K562 (cell line): Measurements from ENCODE around the gene MMP24. TPM values are rescaled to one million over a fixed set of nuclear protein-coding genes. Genes with fewer than 3 reads are reported as not detected.

Source experiments
- ATAC-seq: fragments of 200-7000 bp; cut with Tn5 transposase; 3 replicates; pipeline ENCODE4 v1.9.1; 2020; ENCODE audit warnings: moderate library complexity
- BruUV-seq: library from RNA; stranded (reverse); fragments of 400-500 nt; replicated peaks from 2 replicates; lab custom pipeline; 2021; lab: Mats Ljungman, UMichigan
- CTCF ChIA-PET: fragments of 300-600 bp; formaldehyde crosslinking; extraction: SDS; loops from one replicate; lab custom pipeline; 2021; ENCODE audit warnings: low intra/inter-chr PET ratio; lab: Yijun Ruan, JAX
- POLR2A ChIA-PET: fragments of 300-600, 350-650 bp; sonication (Branson Sonifier 250); formaldehyde crosslinking; extraction: SDS; loops from one replicate; lab custom pipeline; 2021; ENCODE audit warnings: antibody characterized with exemption, inconsistent platforms; lab: Yijun Ruan, JAX
- DNase-seq, 4 experiments: peaks; one replicate each; pipeline versions ENCODE4 v3.0.0 to v3.0.0-alpha.2; 2011 to 2018; ENCODE audit warnings: low spot score in 3 of 4, mixed read lengths in 3 of 4; ENCODE audit errors: extremely low read depth in 1 of 4
- FAIRE-seq: peaks from 2 replicates; lab custom pipeline; 2011; peaks lifted over from hg19 to GRCh38; lab: Jason Lieb, UNC
- H2AFZ ChIP-seq: 2 replicates; pipeline ENCODE4 v1.6.0; 2011; ENCODE audit warnings: low read depth, low read length, control low read depth, inconsistent platforms
- H3K27ac ChIP-seq: fragments of 200-600 bp; 3 replicates; pipeline ENCODE4 v1.8.0; 2011; ENCODE audit warnings: low read depth, mild to moderate bottlenecking, control low read depth, inconsistent platforms, low read length, moderate library complexity, mixed read lengths; ENCODE audit errors: extremely low read depth
- H3K27me3 ChIP-seq, 2 experiments: fragments of 300-600 bp in 1 of 2; 2 replicates in 1 of 2; 3 replicates in 1 of 2; pipeline versions ENCODE4 v1.6.0 to v1.8.0; 2011; ENCODE audit warnings: inconsistent platforms in 2 of 2, low read length in 2 of 2, mild to moderate bottlenecking in 1 of 2, mixed read lengths in 1 of 2, moderate library complexity in 1 of 2; ENCODE audit not compliant: control insufficient read depth in 2 of 2, insufficient read depth in 2 of 2
- H3K36me3 ChIP-seq: fragments of 300-600 bp; 3 replicates; pipeline ENCODE4 v1.8.0; 2011; ENCODE audit warnings: mild to moderate bottlenecking, low read length, inconsistent platforms; ENCODE audit not compliant: control insufficient read depth, insufficient read depth
- H3K4me1 ChIP-seq, 2 experiments: fragments of 200-600 bp in 1 of 2; replicated peaks in 1 of 2; 2 replicates in 1 of 2; 3 replicates in 1 of 2; pipeline versions ENCODE4 v1.5.1 to v1.8.0; 2011; ENCODE audit warnings: inconsistent platforms in 2 of 2, low read length in 2 of 2, mild to moderate bottlenecking in 1 of 2, mixed read lengths in 1 of 2, moderate library complexity in 1 of 2; ENCODE audit not compliant: control insufficient read depth in 2 of 2, insufficient read depth in 2 of 2
- H3K4me2 ChIP-seq: 2 replicates; pipeline ENCODE4 v1.6.1; 2011; ENCODE audit warnings: low read length, control low read depth, inconsistent platforms, mixed read lengths; ENCODE audit not compliant: insufficient read depth
- H3K4me3 ChIP-seq: fragments of 200-600 bp; sonication (generic), shearing (Covaris generic); 2 replicates; pipeline ENCODE4 v1.5.1; 2016; ENCODE audit warnings: control low read depth, inconsistent platforms
- H3K79me2 ChIP-seq: fragments of 200-600 bp; 3 replicates; pipeline ENCODE4 v1.8.0; 2011; ENCODE audit warnings: low read length, inconsistent platforms; ENCODE audit not compliant: control insufficient read depth, insufficient read depth
- H3K9ac ChIP-seq, 2 experiments: 2 replicates each; pipeline versions ENCODE4 v1.6.0 to v1.6.1; 2011; ENCODE audit warnings: low read depth in 2 of 2, low read length in 2 of 2, control low read depth in 1 of 2, inconsistent platforms in 1 of 2, mild to moderate bottlenecking in 1 of 2, mixed read lengths in 1 of 2; ENCODE audit not compliant: insufficient read depth in 1 of 2
- H3K9me1 ChIP-seq: one replicate; pipeline ENCODE4 v1.6.0; 2011; ENCODE audit warnings: inconsistent platforms, mild to moderate bottlenecking, low read length, moderate library complexity; ENCODE audit not compliant: control insufficient read depth, insufficient read depth
- H3K9me3 ChIP-seq: replicated peaks from 2 replicates; pipeline ENCODE4 v1.5.1; 2011; ENCODE audit warnings: low read depth, low read length, inconsistent platforms; ENCODE audit not compliant: control insufficient read depth, insufficient read depth
- H4K20me1 ChIP-seq: replicated peaks from 2 replicates; pipeline ENCODE4 v1.6.1; 2011; ENCODE audit warnings: low read length, inconsistent platforms, mixed read lengths; ENCODE audit not compliant: control insufficient read depth, insufficient read depth
- DNMT1 ChIP-seq: fragments of 450-650 bp; IDR thresholded peaks from 2 replicates; pipeline ENCODE4 v1.6.1; 2016; ENCODE audit warnings: antibody characterized with exemption, mild to moderate bottlenecking
- FOXJ3 ChIP-seq: sonication (generic); formaldehyde crosslinking; IDR thresholded peaks from 2 replicates; pipeline ENCODE4 v1.4.0; 2020; ENCODE audit warnings: mild to moderate bottlenecking, missing genetic modification reagents
- MBD2 ChIP-seq: sonication (generic); IDR thresholded peaks from 2 replicates; pipeline ENCODE4 v1.6.1; 2016; ENCODE audit warnings: low read depth, borderline replicate concordance
- RAD21 ChIP-seq, 2 experiments: fragments of 250-450 bp in 1 of 2; fragments of 450-650 bp in 1 of 2; sonication (Bioruptor Pico) in 1 of 2; formaldehyde crosslinking in 1 of 2; IDR thresholded peaks in 1 of 2; conservative IDR thresholded peaks in 1 of 2; 2 replicates each; pipeline versions ENCODE4 v1.4.0 to v1.8.0; 2020 to 2022; ENCODE audit warnings: mild to moderate bottlenecking in 2 of 2, moderate library complexity in 1 of 2
- ZBTB8A ChIP-seq: fragments of 450-650 bp; IDR thresholded peaks from 2 replicates; pipeline ENCODE4 v1.6.1; 2018; ENCODE audit warnings: mild to moderate bottlenecking, moderate library complexity; ENCODE audit not compliant: partially characterized antibody
- ZNF175 ChIP-seq: fragments of 200-800 bp; sonication (Bioruptor generic); IDR thresholded peaks from 2 replicates; pipeline ENCODE4 v1.6.1; 2016; ENCODE audit warnings: low read depth, mild to moderate bottlenecking, missing genetic modification characterization, missing compliant biosample characterization
- ZNF224 ChIP-seq: sonication (generic); formaldehyde crosslinking; IDR thresholded peaks from 2 replicates; pipeline ENCODE4 v1.8.0; 2022; ENCODE audit warnings: mild to moderate bottlenecking, missing genetic modification reagents
- ZNF431 ChIP-seq: sonication (generic); formaldehyde crosslinking; IDR thresholded peaks from 2 replicates; pipeline ENCODE4 v1.8.0; 2022; ENCODE audit warnings: mild to moderate bottlenecking, missing genetic modification reagents
- WGBS: fragments of 100-300 bp; shearing (Covaris generic); methylation state at CpG from one replicate; pipeline ENCODE4 v1.1.6; 2016; ENCODE audit warnings: low coverage, mixed read lengths; ENCODE audit not compliant: insufficient coverage; ENCODE audit errors: missing lambda C conversion rate; 5-methylcytosine and 5-hydroxymethylcytosine counted together
- in situ Hi-C: fragments of 300-500 bp; cut with MboI; formaldehyde crosslinking; loops from 4 replicates; pipeline ENCODE4 v1.15.0; 2018; ENCODE audit warnings: inconsistent platforms, mixed read lengths
- intact Hi-C: fragments of 100-400 bp; cut with micrococcal nuclease; formaldehyde crosslinking; loops from 2 replicates; pipeline ENCODE4 v1.14.2; 2022
- polyA plus RNA-seq, 8 experiments: library from polyadenylated mRNA; depleted of rRNA in 4 of 8; stranded (reverse) in 5 of 8; unstranded in 3 of 8; fragments of >200 nt; fragmentation: Nextera tagmentation in 2 of 8; fragmentation: Illumina TruSeq in 1 of 8; extraction: Ambion mirVana in 2 of 8; extraction: Trizol in 1 of 8; gene quantifications; 2 replicates each; pipeline versions ENCODE4 v1.2.1 to v1.2.3, GENCODE V29; 2011 to 2014; ENCODE audit warnings: inconsistent platforms in 1 of 8, missing spikeins in 1 of 8
- total RNA-seq, 7 experiments: library from RNA; depleted of rRNA in 6 of 7; stranded (reverse); fragments of >200 nt in 6 of 7; fragmentation: Illumina TruSeq in 2 of 7; extraction: Trizol in 2 of 7; gene quantifications; 2 replicates each; pipeline versions ENCODE4 v1.2.1 to v1.2.3, GENCODE V29; 2011 to 2021; ENCODE audit warnings: low replicate concordance in 1 of 7
- TF ChIP-seq, protein P1 (sequence below): sonication (generic); formaldehyde crosslinking; IDR thresholded peaks from 2 replicates; pipeline ENCODE4 v1.8.1; 2022; ENCODE audit warnings: missing genetic modification reagents
- TF ChIP-seq, protein P2 (sequence below): sonication (generic); IDR thresholded peaks from 2 replicates; pipeline ENCODE4 v1.6.1; 2016

The MMP24 gene
- total and polyA plus RNA-seq, 9 of the 15 experiments (the other 6 are each of a cell fraction or from before 2014, with no cell fraction given), result 0.03 to 0.07 (median 0.03) TPM; not detected in 6

DNA sequence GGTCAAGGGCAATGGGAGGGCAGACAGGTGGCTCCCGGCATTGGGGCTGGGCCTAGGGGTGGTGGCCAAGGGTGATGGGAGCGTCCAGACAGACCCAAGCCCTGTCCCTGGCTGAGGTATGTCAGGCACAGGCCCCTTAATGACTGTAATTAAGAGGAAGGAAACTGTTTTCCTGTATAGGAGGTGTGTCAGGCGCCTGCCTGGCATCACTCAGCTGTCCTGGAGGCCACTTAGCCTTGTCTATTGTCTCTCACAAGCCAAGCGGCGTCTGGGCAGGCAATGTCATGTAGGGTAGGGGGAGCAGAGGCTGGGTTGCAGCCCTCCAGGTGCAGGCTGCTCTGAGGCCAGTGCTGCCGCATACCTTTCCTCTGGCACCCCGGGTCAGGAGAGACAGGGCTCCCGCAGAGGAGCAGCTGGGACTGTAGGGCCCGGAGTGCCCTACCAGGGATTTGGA, 69.6 kb downstream of the MMP24 start:
- Histone ChIP-seq H2AFZ (no peak overlapping the region), H3K79me2 (no peaks in the 10 kb centered on the region), H3K4me2 (no peak overlapping the region), H3K4me3 (no peak overlapping the region), H3K9ac (no peak overlapping the region), H4K20me1 (0 out of 2 replicates have a peak, but pooled peaks cover 4% of the 10 kb centered on the region), H3K4me1 (peaks cover 3 to 19% of the 10 kb centered on the region in 2 experiments; a peak in 4 of 5 replicates), H3K36me3 (no peaks in the 10 kb centered on the region), H3K9me1 (peaks cover 3% of the 10 kb centered on the region), H3K9me3 (no peaks in the 10 kb centered on the region), H3K27me3 (peaks cover 31 to 54% of the 10 kb centered on the region in 2 experiments), H3K27ac (no peak overlapping the region)
- ChIA-PET CTCF (no interaction called here), POLR2A (interaction anchor here (0.6 kb wide), 1 partner anchor 171 kb away, joined by 3 read pairs; no protein-coding TSS in a partner anchor)
- no TSS peak for BruUV-seq
- ATAC-seq, result no peak
- 15% methylated on average over 9 of the region's 9 CpGs for WGBS
- no peak for FAIRE-seq
- DNase-seq, result no peak
- in situ Hi-C loops, result no loop called here
- intact Hi-C loops, result no loop called here
- TF ChIP-seq DNMT1, result no peak
- no peak for TF ChIP-seq FOXJ3 (CRISPR knock-in tag)
- TF ChIP-seq ZBTB8A, result no peak
- TF ChIP-seq ZNF224 (CRISPR knock-in tag), result no peak
- no peak for TF ChIP-seq MBD2
- TF ChIP-seq, protein P1, sequence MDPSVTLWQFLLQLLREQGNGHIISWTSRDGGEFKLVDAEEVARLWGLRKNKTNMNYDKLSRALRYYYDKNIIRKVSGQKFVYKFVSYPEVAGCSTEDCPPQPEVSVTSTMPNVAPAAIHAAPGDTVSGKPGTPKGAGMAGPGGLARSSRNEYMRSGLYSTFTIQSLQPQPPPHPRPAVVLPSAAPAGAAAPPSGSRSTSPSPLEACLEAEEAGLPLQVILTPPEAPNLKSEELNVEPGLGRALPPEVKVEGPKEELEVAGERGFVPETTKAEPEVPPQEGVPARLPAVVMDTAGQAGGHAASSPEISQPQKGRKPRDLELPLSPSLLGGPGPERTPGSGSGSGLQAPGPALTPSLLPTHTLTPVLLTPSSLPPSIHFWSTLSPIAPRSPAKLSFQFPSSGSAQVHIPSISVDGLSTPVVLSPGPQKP (CRISPR knock-in tag), result no peak
- TF ChIP-seq RAD21 (CRISPR knock-in tag; conservative IDR thresholded peaks at IDR 0.05 in 1 of 2, IDR thresholded peaks at IDR 0.05 in 1 of 2), result no peak
- TF ChIP-seq ZNF431 (CRISPR knock-in tag), result no peak
- TF ChIP-seq ZNF175 (CRISPR knock-in tag), result no peak
- TF ChIP-seq, protein P2, sequence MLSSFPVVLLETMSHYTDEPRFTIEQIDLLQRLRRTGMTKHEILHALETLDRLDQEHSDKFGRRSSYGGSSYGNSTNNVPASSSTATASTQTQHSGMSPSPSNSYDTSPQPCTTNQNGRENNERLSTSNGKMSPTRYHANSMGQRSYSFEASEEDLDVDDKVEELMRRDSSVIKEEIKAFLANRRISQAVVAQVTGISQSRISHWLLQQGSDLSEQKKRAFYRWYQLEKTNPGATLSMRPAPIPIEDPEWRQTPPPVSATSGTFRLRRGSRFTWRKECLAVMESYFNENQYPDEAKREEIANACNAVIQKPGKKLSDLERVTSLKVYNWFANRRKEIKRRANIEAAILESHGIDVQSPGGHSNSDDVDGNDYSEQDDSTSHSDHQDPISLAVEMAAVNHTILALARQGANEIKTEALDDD, result no peak
